Lower lobe of right lung (tissue), 2 donors: Measurements from ENCODE around the gene STAB1. TPM values are rescaled to one million over a fixed set of nuclear protein-coding genes. Genes with fewer than 3 reads are reported as not detected.
A peak's percentile ranks its signal among the peaks of the same experiment; 100 is the strongest.

ENCODE experiments used
- ATAC-seq, 2 donors: fragments of 200-7000 bp; cut with Tn5 transposase; one replicate each; pipeline ENCODE4 v1.9.1; 2020 to 2022; ENCODE audit warnings: mild to moderate bottlenecking in 2 of 2, moderate library complexity in 2 of 2
- DNase-seq: peaks from one replicate; pipeline ENCODE4 v3.0.0-alpha.2; 2020
- H3K27ac ChIP-seq: fragments of 200-600 bp; one replicate; pipeline ENCODE4 v1.8.0; 2022
- H3K27me3 ChIP-seq: fragments of 200-600 bp; one replicate; pipeline ENCODE4 v1.8.0; 2022; ENCODE audit warnings: low read depth
- H3K36me3 ChIP-seq: fragments of 200-600 bp; one replicate; pipeline ENCODE4 v1.8.0; 2022; ENCODE audit warnings: mild to moderate bottlenecking
- H3K4me1 ChIP-seq: fragments of 200-600 bp; one replicate; pipeline ENCODE4 v1.8.0; 2022
- H3K4me3 ChIP-seq: fragments of 200-600 bp; one replicate; pipeline ENCODE4 v1.8.0; 2022; ENCODE audit warnings: mild to moderate bottlenecking
- H3K9me3 ChIP-seq: fragments of 200-600 bp; one replicate; pipeline ENCODE4 v1.8.0; 2022
- intact Hi-C: fragments of 100-400 bp; cut with DNase I; formaldehyde crosslinking; loops from one replicate; pipeline ENCODE4 v1.11.0; 2022
- total RNA-seq: library from RNA; stranded (reverse); fragmentation: NEBNext Ultra II Directional; extraction: Animal tissue kit (Norgen Biotek cat#: 25700); gene quantifications from one replicate; pipeline ENCODE4 v1.2.1, GENCODE V29; 2021
- TF ChIP-seq, protein P1 (sequence below): fragments of 200-600 bp; IDR thresholded peaks from one replicate; pipeline ENCODE4 v1.8.0; 2022; ENCODE audit warnings: antibody characterized with exemption, mild to moderate bottlenecking
- donor health status: DM: no; HTN: yes; CAD: no; lungs with severe emphysema.

The STAB1 gene
- total RNA-seq, 1 donor from 2014 or later, result 133 TPM

DNA sequence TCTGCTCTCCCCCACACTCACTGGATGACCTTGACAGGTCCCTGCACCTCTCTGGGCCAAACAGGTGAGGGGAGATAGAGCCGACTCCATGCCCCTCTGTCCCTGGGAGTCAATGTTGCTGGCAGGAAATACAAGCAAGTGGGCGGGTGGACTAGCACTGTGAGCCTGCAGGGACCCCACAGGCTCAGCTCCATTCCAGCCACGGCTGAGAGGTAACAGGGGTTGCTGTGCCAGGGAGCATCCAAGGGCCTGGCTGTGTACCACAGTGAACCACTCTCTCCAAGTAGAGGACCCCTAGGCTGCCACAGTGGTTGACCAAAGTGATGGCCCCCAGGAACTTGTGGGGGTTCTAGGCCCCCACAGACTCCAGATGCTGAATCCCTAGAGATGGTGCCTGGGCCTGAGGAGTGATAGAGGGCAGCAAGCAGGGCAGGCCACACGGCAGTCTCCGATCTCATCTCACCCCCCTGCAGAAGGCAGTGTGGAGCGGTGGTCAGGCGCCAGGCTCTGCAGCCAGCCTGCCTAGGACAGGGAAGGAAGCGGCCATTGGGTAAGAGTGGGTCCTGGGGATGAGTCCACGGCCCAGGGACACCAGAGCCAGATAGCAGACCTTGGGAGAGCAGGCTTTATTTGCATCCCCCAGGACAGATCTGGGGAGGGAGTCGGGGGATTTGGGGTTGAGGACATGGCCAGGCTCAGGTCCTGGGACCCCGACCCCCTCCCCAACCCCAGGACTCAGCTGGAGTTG is 44.5 kb upstream of the STAB1 start:
- DNase-seq (no peak), ATAC-seq (no peak)
- Histone ChIP-seq H3K27ac (peak overlapping the region; percentile 56), H3K27me3 (no peaks in the 10 kb centered on the region), H3K4me1 (peaks cover 36% of the 10 kb centered on the region), H3K4me3 (no peak overlapping the region), H3K36me3 (no peaks in the 10 kb centered on the region), H3K9me3 (no peaks in the 10 kb centered on the region)
- intact Hi-C loops, result no loop called here
- TF ChIP-seq, protein P1, sequence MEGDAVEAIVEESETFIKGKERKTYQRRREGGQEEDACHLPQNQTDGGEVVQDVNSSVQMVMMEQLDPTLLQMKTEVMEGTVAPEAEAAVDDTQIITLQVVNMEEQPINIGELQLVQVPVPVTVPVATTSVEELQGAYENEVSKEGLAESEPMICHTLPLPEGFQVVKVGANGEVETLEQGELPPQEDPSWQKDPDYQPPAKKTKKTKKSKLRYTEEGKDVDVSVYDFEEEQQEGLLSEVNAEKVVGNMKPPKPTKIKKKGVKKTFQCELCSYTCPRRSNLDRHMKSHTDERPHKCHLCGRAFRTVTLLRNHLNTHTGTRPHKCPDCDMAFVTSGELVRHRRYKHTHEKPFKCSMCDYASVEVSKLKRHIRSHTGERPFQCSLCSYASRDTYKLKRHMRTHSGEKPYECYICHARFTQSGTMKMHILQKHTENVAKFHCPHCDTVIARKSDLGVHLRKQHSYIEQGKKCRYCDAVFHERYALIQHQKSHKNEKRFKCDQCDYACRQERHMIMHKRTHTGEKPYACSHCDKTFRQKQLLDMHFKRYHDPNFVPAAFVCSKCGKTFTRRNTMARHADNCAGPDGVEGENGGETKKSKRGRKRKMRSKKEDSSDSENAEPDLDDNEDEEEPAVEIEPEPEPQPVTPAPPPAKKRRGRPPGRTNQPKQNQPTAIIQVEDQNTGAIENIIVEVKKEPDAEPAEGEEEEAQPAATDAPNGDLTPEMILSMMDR, result no peak

DNA sequence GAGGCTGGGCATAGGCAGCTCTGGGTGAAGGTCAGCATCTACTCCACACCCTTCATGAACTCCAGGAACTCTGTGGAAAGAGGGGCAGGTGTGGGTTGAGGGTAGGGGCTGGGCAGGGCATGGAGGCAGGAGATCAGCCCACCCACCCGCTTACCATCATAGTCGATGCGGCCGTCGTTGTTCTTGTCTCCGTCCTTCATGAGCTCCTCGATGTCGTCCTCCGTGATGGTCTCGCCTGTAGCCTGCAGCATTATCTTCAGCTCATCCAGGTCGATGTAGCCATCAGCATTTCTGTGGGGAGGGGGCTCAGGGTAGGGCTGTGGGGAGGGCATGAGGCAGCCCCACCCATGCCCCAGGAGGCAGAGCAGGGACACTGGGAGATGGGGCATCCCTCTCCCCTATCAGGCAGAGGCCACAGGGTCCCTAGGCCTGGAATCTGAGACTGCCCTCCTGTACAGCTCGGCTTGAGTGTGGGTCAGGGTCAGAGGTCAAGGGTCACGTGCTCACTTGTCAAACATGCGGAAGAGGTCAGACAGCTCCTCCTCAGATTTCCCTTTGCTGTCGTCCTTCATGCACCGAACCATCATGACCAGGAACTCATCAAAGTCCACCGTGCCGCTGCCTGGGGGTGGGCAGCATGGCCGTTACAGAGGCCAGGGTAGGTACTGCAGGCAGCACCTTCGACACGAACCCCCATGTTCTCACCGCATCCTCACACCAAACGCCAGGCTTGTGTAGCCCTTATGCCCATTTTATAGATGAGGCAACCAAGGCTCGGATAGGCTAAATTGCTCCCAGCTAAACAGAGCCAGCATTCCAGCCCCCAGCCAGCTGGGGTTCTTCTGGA is 43.7 kb upstream of the STAB1 start:
- no peak overlapping the region for H3K27ac ChIP-seq
- intact Hi-C loops, result no loop called here

DNA sequence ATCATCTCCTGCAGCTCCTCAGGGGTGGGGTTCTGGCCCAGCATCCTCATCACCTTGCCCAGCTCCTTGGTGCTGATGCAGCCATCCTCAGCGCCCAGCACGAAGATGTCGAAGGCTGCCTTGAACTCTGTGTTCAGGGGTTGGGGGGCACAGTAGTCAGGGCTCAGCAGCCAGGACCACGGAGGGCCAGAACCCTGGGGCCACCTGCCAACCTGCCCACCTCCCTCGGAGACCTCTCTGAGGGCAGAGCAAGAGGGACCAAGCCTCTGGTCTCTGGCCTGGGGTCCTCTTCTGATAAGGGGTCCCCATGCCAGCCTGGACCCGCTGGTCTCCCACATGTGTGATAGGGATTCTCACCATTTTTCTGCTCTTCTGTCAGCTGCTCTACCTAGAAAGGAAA is 43.0 kb upstream of the STAB1 start:
- Histone ChIP-seq H3K27me3 (no peaks in the 10 kb centered on the region), H3K4me1 (peaks cover 40% of the 10 kb centered on the region), H3K27ac (no peak overlapping the region), H3K4me3 (no peak overlapping the region), H3K36me3 (no peaks in the 10 kb centered on the region), H3K9me3 (no peaks in the 10 kb centered on the region)
- TF ChIP-seq, protein P1, result no peak
- ATAC-seq, result no peak
- no peak for DNase-seq
- intact Hi-C loops, result no loop called here

More for the DNA sequence above, 43.7 kb upstream of the STAB1 start:
- ATAC-seq, result no peak
- Histone ChIP-seq H3K27me3 (no peaks in the 10 kb centered on the region), H3K4me3 (no peak overlapping the region), H3K36me3 (no peaks in the 10 kb centered on the region), H3K9me3 (no peaks in the 10 kb centered on the region), H3K4me1 (peaks cover 40% of the 10 kb centered on the region)
- TF ChIP-seq, protein P1, result no peak
- no peak for DNase-seq

DNA sequence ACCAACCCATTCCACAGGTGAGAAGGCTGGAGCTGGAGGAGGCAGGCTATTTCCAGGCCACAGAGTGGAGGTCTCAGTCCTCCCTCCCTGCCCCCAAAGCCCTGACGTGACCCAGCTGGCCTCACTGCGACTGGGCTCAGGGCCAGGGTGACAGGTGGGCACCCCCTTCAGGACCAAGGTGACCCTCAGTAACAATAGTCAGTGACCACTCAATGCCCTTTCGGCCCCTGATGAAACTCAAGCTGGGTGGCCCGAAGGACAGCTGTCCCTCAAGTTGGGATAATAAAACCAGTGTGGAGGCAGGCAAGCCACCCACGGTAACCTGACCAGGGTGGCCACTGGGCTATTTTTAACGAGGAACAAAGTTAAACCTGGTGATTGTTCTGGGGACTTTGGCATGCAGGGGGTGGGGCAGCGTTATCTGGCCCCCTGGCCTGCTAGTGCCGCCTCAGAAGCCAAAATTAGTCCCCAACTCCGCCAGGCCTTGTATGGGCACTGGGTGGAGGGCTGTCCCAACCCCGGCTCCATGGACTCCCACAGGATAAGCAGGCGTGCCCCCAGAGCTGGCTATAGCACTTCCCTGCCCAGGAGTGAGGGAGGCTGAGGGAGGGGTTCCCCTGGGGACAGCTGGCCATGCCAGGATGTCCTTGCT is 42.4 kb upstream of the STAB1 start:
- Histone ChIP-seq H3K27me3 (no peaks in the 10 kb centered on the region), H3K4me3 (peak overlapping the region; percentile 34), H3K9me3 (no peaks in the 10 kb centered on the region), H3K36me3 (peaks cover 4% of the 10 kb centered on the region), H3K4me1 (peaks cover 42% of the 10 kb centered on the region), H3K27ac (peak overlapping the region; percentile 92)
- intact Hi-C loops, result no loop called here
- no peak for ATAC-seq
- TF ChIP-seq, protein P1, result no peak
- no peak for DNase-seq

DNA sequence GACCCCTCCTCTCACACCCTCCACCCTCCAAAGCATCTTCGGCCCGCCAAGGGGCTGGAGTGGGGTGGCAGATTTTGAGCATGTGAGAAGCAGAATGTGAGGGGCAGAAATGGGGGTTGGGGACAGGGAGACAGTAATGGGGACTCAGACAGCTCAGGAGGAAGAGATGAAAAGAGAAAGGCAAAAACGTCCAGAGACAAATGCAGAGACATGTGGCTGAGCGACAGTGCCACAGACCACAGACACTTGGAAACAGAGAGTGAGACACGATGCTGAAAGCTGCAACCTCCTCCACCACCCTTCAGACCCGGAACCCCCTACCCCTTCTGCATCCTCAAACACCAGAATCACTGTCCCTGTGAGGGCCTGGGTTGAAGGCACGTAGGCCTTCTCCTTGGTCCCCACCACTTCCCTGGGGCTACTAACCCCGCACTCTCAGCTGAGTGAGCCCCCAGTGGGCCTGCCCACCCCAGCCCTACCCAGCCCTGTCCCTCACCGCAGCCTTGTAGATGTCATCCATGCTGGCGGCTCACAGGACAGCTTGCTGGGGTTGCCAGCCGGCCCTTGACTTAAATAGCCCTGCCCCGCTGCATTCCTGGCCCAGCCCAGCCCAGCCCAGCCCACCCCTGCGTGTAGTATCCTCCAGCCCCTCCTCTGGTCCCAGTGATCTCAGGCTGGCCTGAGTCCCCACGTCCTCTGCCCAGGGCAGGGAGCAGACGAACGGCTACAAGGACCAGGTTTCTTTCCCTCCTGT is 41.5 kb upstream of the STAB1 start, which contains the start of gene TNNC1:
Gene TNNC1, minus strand, starts transcription at position 546 of the 754 bp plus-strand sequence. Its CDS starts 26 bp downstream, at position 520.
- Histone ChIP-seq H3K9me3 (no peaks in the 10 kb centered on the region), H3K27me3 (no peaks in the 10 kb centered on the region), H3K27ac (peak within 1 kb of the TSS; percentile 92), H3K4me1 (peaks cover 42% of the 10 kb centered on the region), H3K4me3 (peak within 1 kb of the TSS; percentile 74), H3K36me3 (peaks cover 13% of the 10 kb centered on the region)
- ATAC-seq (peak; percentile 59 to 64), DNase-seq (peak; percentile 76)
- intact Hi-C loops, result no loop called here
- TF ChIP-seq, protein P1, result no peak
